CD4-positive, alpha-beta memory T cell (primary cell): Measurements from ENCODE around the gene SLC35B1. TPM values are rescaled to one million over a fixed set of nuclear protein-coding genes. Genes with fewer than 3 reads are reported as not detected.
A peak's percentile ranks its signal among the peaks of the same experiment; 100 is the strongest.
"Not testable (repeated sequence)": the region's sequence is repeated elsewhere in the genome, so short reads cannot be mapped to it uniquely, and the experiment has no call there.

Source experiments
- CTCF ChIA-PET: fragments of 350-600 bp; sonication (Branson Sonifier 250); formaldehyde crosslinking; loops from one replicate; lab custom pipeline; 2021; ENCODE audit warnings: inconsistent platforms; ENCODE audit not compliant: partially characterized antibody; lab: Charles Lee
- POLR2A ChIA-PET: fragments of 350-600 bp; sonication (Branson Sonifier 250); formaldehyde crosslinking; loops from one replicate; lab custom pipeline; 2021; ENCODE audit not compliant: partially characterized antibody; lab: Charles Lee
- DNase-seq, 5 donors: peaks; one replicate each; pipeline versions ENCODE4 v3.0.0 to v3.0.0-alpha.2; 2020 to 2022; ENCODE audit warnings: mixed read lengths in 1 of 5
- H3K27ac ChIP-seq: one replicate; pipeline ENCODE4 v1.7.0; 2013; ENCODE audit warnings: low read depth, low read length
- H3K27me3 ChIP-seq: 2 replicates; pipeline ENCODE4 v1.7.0; 2013; ENCODE audit warnings: mild to moderate bottlenecking, low read length, moderate library complexity; ENCODE audit not compliant: insufficient read depth
- H3K36me3 ChIP-seq: 2 replicates; pipeline ENCODE4 v1.7.0; 2013; ENCODE audit warnings: mild to moderate bottlenecking, low read length, moderate library complexity; ENCODE audit not compliant: insufficient read depth
- H3K4me1 ChIP-seq: 2 replicates; pipeline ENCODE4 v1.7.0; 2013; ENCODE audit warnings: mild to moderate bottlenecking, low read length, moderate library complexity; ENCODE audit not compliant: insufficient read depth
- H3K4me3 ChIP-seq, 2 donors: one replicate each; pipeline ENCODE4 v1.7.0; 2013; ENCODE audit warnings: low read length in 2 of 2, mild to moderate bottlenecking in 1 of 2
- H3K9me3 ChIP-seq, 2 donors: one replicate each; pipeline ENCODE4 v1.7.0; 2013; ENCODE audit warnings: low read length in 2 of 2, control low read depth in 1 of 2; ENCODE audit not compliant: control insufficient read depth in 1 of 2
- H3K27ac Mint-ChIP-seq, 7 donors: one replicate each; pipeline ENCODE4 v1.8.0; 2020 to 2021; ENCODE audit warnings: mixed read lengths in 7 of 7, mild to moderate bottlenecking in 6 of 7, inconsistent platforms in 3 of 7, moderate library complexity in 3 of 7
- H3K27me3 Mint-ChIP-seq, 2 donors: one replicate each; pipeline ENCODE4 v1.8.0; 2020 to 2021; ENCODE audit warnings: mixed read lengths in 2 of 2
- H3K36me3 Mint-ChIP-seq, 2 donors: one replicate each; pipeline ENCODE4 v1.8.0; 2020 to 2021; ENCODE audit warnings: mixed read lengths in 2 of 2, inconsistent platforms in 1 of 2, mild to moderate bottlenecking in 1 of 2
- H3K4me1 Mint-ChIP-seq, 4 donors: one replicate each; pipeline ENCODE4 v1.8.0; 2020 to 2021; ENCODE audit warnings: mixed read lengths in 4 of 4, mild to moderate bottlenecking in 1 of 4
- H3K4me3 Mint-ChIP-seq, 8 donors: one replicate each; pipeline ENCODE4 v1.8.0; 2020 to 2021; ENCODE audit warnings: mixed read lengths in 8 of 8, mild to moderate bottlenecking in 7 of 8, moderate library complexity in 6 of 8, inconsistent platforms in 3 of 8
- H3K9me3 Mint-ChIP-seq, 8 donors: one replicate each; pipeline ENCODE4 v1.8.0; 2020 to 2021; ENCODE audit warnings: mixed read lengths in 8 of 8, mild to moderate bottlenecking in 5 of 8, inconsistent platforms in 3 of 8, moderate library complexity in 1 of 8
- intact Hi-C: fragments of 100-400 bp; cut with micrococcal nuclease; formaldehyde crosslinking; loops from one replicate; pipeline ENCODE4 v1.15.1; 2023
- polyA plus RNA-seq, 2 donors: library from polyadenylated mRNA; unstranded; fragments of 300-500 nt; fragmentation: Illumina TruSeq; gene quantifications; one replicate each; pipeline ENCODE4 v1.2.3, GENCODE V29; 2021
- total RNA-seq, 2 experiments: library from RNA; stranded (reverse); gene quantifications; one replicate each; pipeline ENCODE4 v1.2.3, GENCODE V29; 2021

The SLC35B1 gene
- total and polyA plus RNA-seq, 4 experiments from 2014 or later: 30.8 to 52.1 (median 43.6) TPM

DNA sequence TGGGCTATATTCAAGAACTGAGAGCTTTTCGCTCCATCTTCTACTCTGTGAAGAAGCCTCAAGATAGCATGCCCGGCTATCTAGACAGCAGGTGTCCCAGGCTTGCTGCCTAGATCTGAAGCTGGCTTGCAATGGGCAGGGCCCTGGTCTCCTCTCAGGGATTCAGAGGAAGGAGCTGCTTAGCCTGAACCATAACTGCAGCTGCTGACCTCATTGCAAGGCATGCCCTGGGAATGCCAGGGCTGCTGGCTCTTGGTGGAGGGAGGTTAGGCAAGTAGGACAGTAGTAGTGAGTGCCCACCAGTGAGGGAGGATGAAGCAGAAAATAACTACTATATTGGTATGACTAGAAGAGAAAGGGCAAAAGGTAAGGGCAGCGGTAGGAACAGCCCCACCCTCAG, 21.3 kb upstream of the SLC35B1 start:
- ChIA-PET CTCF (interaction anchor here (1.1 to 2.7 kb wide), 2 partner anchors 15 to 20 kb away, joined by 4 to 10 read pairs; no protein-coding TSS in a partner anchor), POLR2A (interaction anchor here (1.4 to 4.8 kb wide), 3 partner anchors 10 to 34 kb away, joined by 7 to 38 read pairs (median 17); partner anchors contain the start of gene FAM117A)
- H3K27me3 Mint-ChIP-seq: no peaks in the 10 kb centered on the region
- Histone ChIP-seq H3K36me3 (peaks cover 63% of the 10 kb centered on the region), H3K9me3 (no peaks in the 10 kb centered on the region), H3K4me3 (no peak overlapping the region), H3K4me1 (peaks cover 60% of the 10 kb centered on the region), H3K27me3 (no peaks in the 10 kb centered on the region), H3K27ac (no peak overlapping the region)
- peaks cover 0 to 2% (median 0%) of the 10 kb centered on the region in 8 donors for H3K9me3 Mint-ChIP-seq
- DNase-seq: no peak
- intact Hi-C loops: no loop called here
- H3K27ac Mint-ChIP-seq: peak overlapping the region; percentile 53 to 83 (median 72)
- H3K36me3 Mint-ChIP-seq: peaks cover 51 to 71% of the 10 kb centered on the region in 2 donors
- peak overlapping the region in 3 of 8 donors; percentile 4 to 36 (median 34) for H3K4me3 Mint-ChIP-seq
- peaks cover 42 to 71% (median 51%) of the 10 kb centered on the region in 4 donors for H3K4me1 Mint-ChIP-seq

DNA sequence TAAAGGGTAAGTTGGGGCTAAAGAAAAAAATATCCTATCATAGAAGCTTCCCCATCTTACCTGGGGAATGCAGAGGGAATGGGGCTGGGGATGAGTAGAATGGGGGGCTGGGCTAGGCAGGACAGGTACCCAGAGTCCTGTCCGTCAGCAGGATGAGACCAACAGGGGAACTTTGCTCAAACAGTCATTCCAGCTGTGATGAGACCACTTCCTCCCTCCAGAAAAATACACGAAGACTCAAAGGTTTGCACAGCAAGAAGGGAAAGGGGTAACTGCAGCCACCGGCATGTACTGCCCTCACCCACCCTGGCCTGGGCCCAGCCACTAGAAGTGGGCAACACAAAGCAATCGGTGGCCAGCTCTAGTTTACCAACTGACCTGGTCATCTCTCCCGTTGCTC, 20.7 kb upstream of the SLC35B1 start:
- Histone ChIP-seq H3K27ac (no peak overlapping the region), H3K4me3 (no peak overlapping the region), H3K36me3 (peaks cover 63% of the 10 kb centered on the region), H3K27me3 (no peaks in the 10 kb centered on the region), H3K4me1 (peaks cover 59% of the 10 kb centered on the region), H3K9me3 (no peaks in the 10 kb centered on the region)
- Mint-ChIP-seq H3K4me1 (peaks cover 44 to 78% (median 55%) of the 10 kb centered on the region in 4 donors), H3K36me3 (peaks cover 51 to 77% of the 10 kb centered on the region in 2 donors), H3K9me3 (peaks cover 0 to 2% (median 0%) of the 10 kb centered on the region in 8 donors), H3K27me3 (no peaks in the 10 kb centered on the region), H3K27ac (peak overlapping the region in 6 of 7 donors; percentile 53 to 83 (median 73)), H3K4me3 (peak overlapping the region in 2 of 8 donors; percentile 34 to 53)
- intact Hi-C loops: no loop called here
- DNase-seq: no peak
- POLR2A ChIA-PET: interaction anchor here (0.9 to 4.8 kb wide), 3 partner anchors 11 to 35 kb away, joined by 4 to 38 read pairs (median 10); partner anchors contain the start of gene FAM117A
- CTCF ChIA-PET: interaction anchor here (2.7 kb wide), 1 partner anchor 20 kb away, joined by 10 read pairs; no protein-coding TSS in a partner anchor

DNA sequence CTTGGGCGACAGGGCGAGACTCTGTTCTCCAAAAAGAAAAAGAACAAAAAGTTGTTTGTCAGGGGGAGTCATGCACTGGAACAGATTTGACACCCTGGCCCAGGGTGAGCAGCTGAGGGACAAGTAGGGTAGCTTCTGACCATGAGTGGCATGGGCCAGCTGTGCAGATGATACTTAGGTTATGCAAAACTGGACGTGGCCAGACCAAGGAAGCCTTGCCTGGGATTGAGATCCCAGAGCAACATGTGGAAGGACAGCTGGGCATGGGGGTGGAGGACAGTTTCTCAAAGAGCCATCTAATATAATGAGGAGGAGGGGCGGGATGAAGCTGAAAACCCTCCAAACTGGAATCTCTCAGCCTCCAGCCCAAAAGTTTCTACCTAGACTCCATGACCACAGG, 19.6 kb upstream of the SLC35B1 start:
- H3K4me3 Mint-ChIP-seq: no peak overlapping the region
- ChIA-PET POLR2A (interaction anchor here (0.9 to 4.8 kb wide), 6 partner anchors 11 to 36 kb away, joined by 3 to 38 read pairs (median 8); partner anchors contain the start of genes FAM117A and SLC35B1), CTCF (interaction anchor here (0.9 to 2.7 kb wide), 4 partner anchors 12 to 32 kb away, joined by 3 to 10 read pairs (median 4); no protein-coding TSS in a partner anchor)
- H3K27ac Mint-ChIP-seq: peak overlapping the region; percentile 23 to 77 (median 61)
- H3K4me1 ChIP-seq: peaks cover 51% of the 10 kb centered on the region
- H3K36me3 ChIP-seq: peaks cover 67% of the 10 kb centered on the region
- H3K27me3 ChIP-seq: no peaks in the 10 kb centered on the region
- no peak for DNase-seq
- H3K9me3 ChIP-seq: no peaks in the 10 kb centered on the region
- peaks cover 0 to 2% (median 0%) of the 10 kb centered on the region in 8 donors for H3K9me3 Mint-ChIP-seq
- H3K36me3 Mint-ChIP-seq: peaks cover 46 to 73% of the 10 kb centered on the region in 2 donors
- no peak overlapping the region for H3K4me3 ChIP-seq
- no peak overlapping the region for H3K27ac ChIP-seq
- intact Hi-C loops: no loop called here
- H3K4me1 Mint-ChIP-seq: peaks cover 36 to 73% (median 48%) of the 10 kb centered on the region in 4 donors
- no peaks in the 10 kb centered on the region for H3K27me3 Mint-ChIP-seq

DNA sequence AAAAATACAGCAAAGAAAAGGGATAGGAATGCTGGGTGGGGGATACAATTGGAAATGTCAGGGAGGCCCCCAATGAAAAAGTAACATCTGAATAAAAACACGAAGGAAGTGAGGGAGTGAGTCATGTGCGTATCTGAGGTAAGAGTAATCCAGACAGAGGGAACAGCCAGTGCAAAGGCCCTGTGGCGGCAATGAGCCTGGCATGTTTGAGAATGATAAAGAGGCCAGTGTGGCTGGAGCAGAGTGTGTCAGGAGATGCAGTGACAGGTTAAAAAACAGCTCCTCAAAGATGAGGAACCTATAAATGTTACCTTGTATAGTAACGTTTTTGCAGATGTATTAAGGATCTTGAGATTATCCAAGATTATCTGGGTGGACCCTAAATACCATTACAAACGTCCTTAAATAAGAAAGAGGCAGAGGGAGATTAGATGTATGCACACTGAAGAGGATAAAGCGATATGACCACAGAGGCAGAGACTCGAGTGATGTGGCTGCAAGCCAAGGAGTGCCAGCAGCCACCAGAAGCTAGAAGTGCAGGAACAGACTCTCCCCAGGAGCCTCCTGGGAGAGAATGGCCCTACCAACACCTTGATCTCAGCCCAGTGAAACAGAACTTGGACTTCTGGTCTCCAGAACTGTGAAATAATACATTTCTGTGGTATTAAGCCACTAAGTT, 17.8 kb upstream of the SLC35B1 start:
- ChIA-PET CTCF (no interaction called here), POLR2A (interaction anchor here (2.5 kb wide), 1 partner anchor 17 kb away, joined by 9 read pairs; the partner anchor contains the start of gene SLC35B1)
- peaks cover 26 to 60% (median 41%) of the 10 kb centered on the region in 4 donors for H3K4me1 Mint-ChIP-seq

DNA sequence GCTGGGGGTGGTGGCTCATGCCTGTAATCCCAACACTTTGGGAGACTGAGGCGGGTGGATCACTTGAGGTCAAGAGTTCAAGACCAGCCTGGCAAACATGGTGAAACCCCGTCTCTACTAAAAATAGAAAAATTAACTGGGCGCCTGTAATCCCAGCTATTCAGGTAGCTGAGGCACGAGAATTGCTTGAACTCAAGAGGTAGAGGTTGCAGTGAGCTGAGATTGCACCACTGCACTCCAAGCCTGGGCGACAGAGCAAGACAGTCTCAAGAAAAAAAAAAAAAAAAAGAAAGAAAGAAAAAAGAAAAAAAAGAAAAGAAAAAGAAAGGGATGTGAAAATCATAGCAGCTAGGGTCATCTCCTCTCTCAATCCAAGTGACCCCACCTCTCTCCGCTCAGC, 16.8 kb upstream of the SLC35B1 start:
- H3K9me3 Mint-ChIP-seq, H3K4me3 ChIP-seq, intact Hi-C loops, H3K4me3 Mint-ChIP-seq, H3K9me3 ChIP-seq, H3K27me3 Mint-ChIP-seq, H3K27me3 ChIP-seq, DNase-seq, H3K27ac ChIP-seq, CTCF ChIA-PET: not testable (repeated sequence)
- H3K36me3 Mint-ChIP-seq: peaks cover 56 to 75% of the 10 kb centered on the region in 2 donors
- peaks cover 24 to 55% (median 35%) of the 10 kb centered on the region in 4 donors for H3K4me1 Mint-ChIP-seq
- POLR2A ChIA-PET: interaction anchor here (0.7 to 1.3 kb wide), 5 partner anchors 9 to 40 kb away, joined by 3 to 5 read pairs (median 3); partner anchors contain the start of gene SLC35B1
- peaks cover 28% of the 10 kb centered on the region for H3K4me1 ChIP-seq
- peak overlapping the region; percentile 59 to 88 (median 82) for H3K27ac Mint-ChIP-seq
- peaks cover 72% of the 10 kb centered on the region for H3K36me3 ChIP-seq

More for the DNA sequence above, 17.8 kb upstream of the SLC35B1 start:
- H3K27me3 Mint-ChIP-seq: no peaks in the 10 kb centered on the region
- H3K27ac Mint-ChIP-seq: peak overlapping the region in 6 of 7 donors; percentile 59 to 90 (median 80)
- intact Hi-C loops: no loop called here
- Histone ChIP-seq H3K27ac (peak overlapping the region; percentile 3), H3K36me3 (peaks cover 71% of the 10 kb centered on the region), H3K4me1 (peaks cover 38% of the 10 kb centered on the region), H3K9me3 (no peaks in the 10 kb centered on the region), H3K4me3 (no peak overlapping the region), H3K27me3 (no peaks in the 10 kb centered on the region)
- H3K36me3 Mint-ChIP-seq: peaks cover 50 to 74% of the 10 kb centered on the region in 2 donors
- H3K4me3 Mint-ChIP-seq: no peak overlapping the region
- H3K9me3 Mint-ChIP-seq: peaks cover 0 to 2% (median 0%) of the 10 kb centered on the region in 8 donors
- no peak for DNase-seq

DNA sequence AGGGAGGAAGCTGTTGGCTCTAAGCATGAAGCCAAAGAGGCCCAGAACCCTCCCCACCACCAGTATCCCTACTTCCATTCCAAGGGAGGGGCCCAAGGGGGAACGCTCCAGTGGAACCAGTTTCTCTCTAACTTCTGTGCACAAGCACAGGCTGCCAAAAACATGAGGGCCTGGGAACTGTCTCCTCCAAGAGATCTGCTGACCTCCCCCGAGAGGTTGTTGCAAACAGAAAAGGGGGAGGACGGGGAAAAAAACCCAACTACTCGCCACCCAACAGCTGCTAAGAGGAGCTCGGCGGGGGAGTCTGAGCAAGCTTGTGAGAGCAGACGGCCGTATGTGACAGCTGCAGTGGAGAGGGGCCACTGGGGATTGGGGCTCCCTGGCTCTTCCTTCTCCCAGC, 15.7 kb upstream of the SLC35B1 start:
- ChIA-PET POLR2A (interaction anchor here (1.3 to 2.1 kb wide), 4 partner anchors 14 to 41 kb away, joined by 5 to 7 read pairs (median 5); no protein-coding TSS in a partner anchor), CTCF (interaction anchor here (1.2 kb wide), 1 partner anchor 15 kb away, joined by 4 read pairs; no protein-coding TSS in a partner anchor)
- Histone ChIP-seq H3K9me3 (no peaks in the 10 kb centered on the region), H3K27me3 (no peaks in the 10 kb centered on the region), H3K36me3 (peaks cover 69% of the 10 kb centered on the region), H3K4me1 (peaks cover 17% of the 10 kb centered on the region), H3K4me3 (no peak overlapping the region), H3K27ac (no peak overlapping the region)
- Mint-ChIP-seq H3K9me3 (peaks cover 0 to 2% (median 0%) of the 10 kb centered on the region in 8 donors), H3K4me3 (no peak overlapping the region), H3K36me3 (peaks cover 52 to 77% of the 10 kb centered on the region in 2 donors), H3K27ac (peak overlapping the region in 6 of 7 donors; percentile 59 to 86 (median 80)), H3K27me3 (no peaks in the 10 kb centered on the region), H3K4me1 (peaks cover 16 to 46% (median 26%) of the 10 kb centered on the region in 4 donors)
- DNase-seq: no peak
- intact Hi-C loops: no loop called here
